T-cell (primary cell): ENCODE results near the gene CLIP2. TPM values are rescaled to one million over a fixed set of nuclear protein-coding genes. Genes with fewer than 3 reads are reported as not detected.
A peak's percentile ranks its signal among the peaks of the same experiment; 100 is the strongest.
"Not testable (repeated sequence)": the region's sequence is repeated elsewhere in the genome, so short reads cannot be mapped to it uniquely, and the experiment has no call there.

Source experiments
- ATAC-seq, 4 experiments: fragments of 200-7000 bp in 3 of 4; fragments of 150-1000 bp in 1 of 4; cut with Tn5 transposase; replicated peaks in 1 of 4; 1 replicate in 3 of 4; 2 replicates in 1 of 4; pipeline ENCODE4 v1.10.0; 2021; ENCODE audit warnings: moderate library complexity in 3 of 4, mild to moderate bottlenecking in 2 of 4, moderate number of reproducible peaks in 1 of 4
- CTCF ChIA-PET, 2 donors: fragments of 300-600 bp; sonication (Branson Sonifier 250); formaldehyde crosslinking; loops; one replicate each; lab custom pipeline; 2022; ENCODE audit warnings: antibody characterized with exemption in 2 of 2; lab: Charles Lee
- POLR2A ChIA-PET, 2 donors: fragments of 300-600 bp; sonication (Branson Sonifier 250); formaldehyde crosslinking; loops; one replicate each; lab custom pipeline; 2022; ENCODE audit warnings: antibody characterized with exemption in 2 of 2; lab: Charles Lee
- DNase-seq, 35 experiments: peaks; one replicate each; pipeline versions ENCODE4 v3.0.0 to v3.0.0-alpha.2; 2013 to 2023
- H3K27ac ChIP-seq: one replicate; pipeline ENCODE4 v1.5.1; 2013; ENCODE audit warnings: low read length
- H3K27me3 ChIP-seq, 2 experiments: replicated peaks in 1 of 2; 1 replicate in 1 of 2; 2 replicates in 1 of 2; pipeline versions ENCODE4 v1.6.1 to v1.7.0; 2013; ENCODE audit warnings: low read length in 1 of 2, mixed read lengths in 1 of 2; ENCODE audit not compliant: control insufficient read depth in 2 of 2, insufficient read depth in 2 of 2; ENCODE audit errors: extremely low read depth in 1 of 2
- H3K36me3 ChIP-seq, 2 donors: 1 replicate in 1 of 2; 2 replicates in 1 of 2; pipeline versions ENCODE4 v1.6.1 to v1.7.0; 2013; ENCODE audit warnings: low read length in 1 of 2; ENCODE audit not compliant: control insufficient read depth in 2 of 2, insufficient read depth in 1 of 2; ENCODE audit errors: extremely low read depth in 1 of 2
- H3K4me1 ChIP-seq, 2 experiments: 1 replicate in 1 of 2; 2 replicates in 1 of 2; pipeline versions ENCODE4 v1.6.1 to v1.7.0; 2013; ENCODE audit warnings: low read length in 2 of 2, mixed read lengths in 1 of 2; ENCODE audit not compliant: insufficient read depth in 2 of 2, control insufficient read depth in 1 of 2; ENCODE audit errors: extremely low read depth in 1 of 2
- H3K4me3 ChIP-seq, 2 donors: 1 replicate in 1 of 2; 2 replicates in 1 of 2; pipeline versions ENCODE4 v1.5.1 to v1.7.0; 2013; ENCODE audit warnings: mild to moderate bottlenecking in 2 of 2, low read length in 1 of 2, moderate library complexity in 1 of 2; ENCODE audit not compliant: control insufficient read depth in 1 of 2; ENCODE audit errors: extremely low read depth in 1 of 2
- H3K9me3 ChIP-seq: 2 replicates; pipeline ENCODE4 v1.7.0; 2013
- H3K27ac Mint-ChIP-seq, 2 donors: one replicate each; pipeline ENCODE4 v1.8.0; 2020 to 2021; ENCODE audit warnings: mild to moderate bottlenecking in 2 of 2, mixed read lengths in 2 of 2
- H3K27me3 Mint-ChIP-seq, 2 donors: one replicate each; pipeline ENCODE4 v1.8.0; 2021 to 2022; ENCODE audit warnings: mixed read lengths in 2 of 2
- H3K36me3 Mint-ChIP-seq: one replicate; pipeline ENCODE4 v1.8.0; 2021; ENCODE audit warnings: mixed read lengths
- H3K4me1 Mint-ChIP-seq, 3 donors: one replicate each; pipeline ENCODE4 v1.8.0; 2020 to 2022; ENCODE audit warnings: mixed read lengths in 3 of 3, mild to moderate bottlenecking in 1 of 3
- H3K4me3 Mint-ChIP-seq, 3 donors: one replicate each; pipeline ENCODE4 v1.8.0; 2020 to 2022; ENCODE audit warnings: mild to moderate bottlenecking in 3 of 3, mixed read lengths in 3 of 3, moderate library complexity in 3 of 3
- H3K9me3 Mint-ChIP-seq, 3 donors: one replicate each; pipeline ENCODE4 v1.8.0; 2020 to 2022; ENCODE audit warnings: mixed read lengths in 3 of 3
- WGBS: methylation state at CpG from one replicate; pipeline ENCODE4 v1.1.5; 2013; ENCODE audit warnings: missing lambda C conversion rate; ENCODE audit not compliant: insufficient coverage; 5-methylcytosine and 5-hydroxymethylcytosine counted together
- total RNA-seq, 35 experiments: library from RNA in 6 of 35; stranded (reverse) in 6 of 35; fragments of 120-200 nt in 1 of 35; gene quantifications; one replicate each; pipeline versions ENCODE4 v1.2.1 to v1.2.4 and lab custom pipeline; 2013 to 2026

Gene CLIP2
- total RNA-seq, 5 donors from 2014 or later (not counting 1 experiment from before 2014, with no cell fraction given): 3.1 to 8.5 (median 6.3) TPM

- no peaks in the 10 kb centered on the region for H3K4me1 Mint-ChIP-seq
- 100% methylated on average over 1 of the region's 2 CpGs for WGBS
- Histone ChIP-seq H3K9me3 (no peaks in the 10 kb centered on the region), H3K4me3 (no peak overlapping the region), H3K4me1 (no peaks in the 10 kb centered on the region), H3K27me3 (peaks cover 0 to 2% of the 10 kb centered on the region in 2 experiments), H3K36me3 (no peaks in the 10 kb centered on the region), H3K27ac (no peak overlapping the region)
- no peaks in the 10 kb centered on the region for H3K36me3 Mint-ChIP-seq
- POLR2A ChIA-PET: no interaction called here
- no peak overlapping the region for H3K27ac Mint-ChIP-seq
- no peak overlapping the region for H3K4me3 Mint-ChIP-seq
- CTCF ChIA-PET: no interaction called here
- H3K9me3 Mint-ChIP-seq: no peaks in the 10 kb centered on the region
- no peaks in the 10 kb centered on the region for H3K27me3 Mint-ChIP-seq
- ATAC-seq: no peak
- DNase-seq: no peak
These were observed 121.6 kb downstream of the CLIP2 start for GRCh38 chr7:74410772-74411171.

- H3K27ac ChIP-seq, H3K36me3 ChIP-seq, H3K27ac Mint-ChIP-seq, POLR2A ChIA-PET, H3K4me3 Mint-ChIP-seq, H3K4me1 Mint-ChIP-seq, H3K9me3 Mint-ChIP-seq, H3K9me3 ChIP-seq, H3K36me3 Mint-ChIP-seq, ATAC-seq, H3K4me3 ChIP-seq, H3K27me3 Mint-ChIP-seq, H3K27me3 ChIP-seq, H3K4me1 ChIP-seq, DNase-seq: not testable (repeated sequence)
- WGBS: 59% methylated on average over 3 of the region's 5 CpGs
- CTCF ChIA-PET: interaction anchor here in 1 of 2 donors (0.7 kb wide), 1 partner anchor 1531 kb away, joined by 8 read pairs; no protein-coding TSS in a partner anchor
These were observed 122.4 kb downstream of the CLIP2 start for GRCh38 chr7:74411571-74411970.

- CTCF ChIA-PET: interaction anchor here in 1 of 2 donors (0.7 kb wide), 1 partner anchor 1530 kb away, joined by 8 read pairs; no protein-coding TSS in a partner anchor
These were observed 122.8 kb downstream of the CLIP2 start for GRCh38 chr7:74412056-74412455.

GRCh38 chr7:74412603-74413002 is 123.4 kb downstream of the CLIP2 start:
- H3K4me3 ChIP-seq: no peak overlapping the region
- Mint-ChIP-seq H3K27me3 (no peaks in the 10 kb centered on the region), H3K9me3 (no peaks in the 10 kb centered on the region), H3K36me3 (no peaks in the 10 kb centered on the region), H3K27ac (no peak overlapping the region), H3K4me3 (no peak overlapping the region), H3K4me1 (peaks cover 0 to 2% (median 0%) of the 10 kb centered on the region in 3 donors)
- ATAC-seq (no peak), DNase-seq (no peak)
- 90% methylated on average over 2 of the region's 3 CpGs for WGBS
- ChIA-PET POLR2A (no interaction called here), CTCF (interaction anchor here in 1 of 2 donors (1.1 kb wide), 1 partner anchor 153 kb away, joined by 5 read pairs; no protein-coding TSS in a partner anchor)
- H3K36me3 ChIP-seq: no peaks in the 10 kb centered on the region
- no peaks in the 10 kb centered on the region for H3K9me3 ChIP-seq
- no peak overlapping the region for H3K27ac ChIP-seq
- peaks cover 0 to 2% of the 10 kb centered on the region in 2 experiments for H3K27me3 ChIP-seq
- H3K4me1 ChIP-seq: no peaks in the 10 kb centered on the region

More at GRCh38 chr7:74412056-74412455, 122.8 kb downstream of the CLIP2 start:
- no peak overlapping the region for H3K4me3 Mint-ChIP-seq
- H3K27me3 Mint-ChIP-seq: no peaks in the 10 kb centered on the region
- Histone ChIP-seq H3K4me3 (no peak overlapping the region), H3K36me3 (no peaks in the 10 kb centered on the region), H3K9me3 (no peaks in the 10 kb centered on the region), H3K27me3 (peaks cover 0 to 2% of the 10 kb centered on the region in 2 experiments), H3K4me1 (no peaks in the 10 kb centered on the region), H3K27ac (no peak overlapping the region)
- H3K27ac Mint-ChIP-seq: no peak overlapping the region
- no peaks in the 10 kb centered on the region for H3K9me3 Mint-ChIP-seq
- POLR2A ChIA-PET: no interaction called here
- H3K4me1 Mint-ChIP-seq: no peaks in the 10 kb centered on the region
- no peaks in the 10 kb centered on the region for H3K36me3 Mint-ChIP-seq
- no peak for DNase-seq
- WGBS: no CpG with 5 or more reads among the region's 4 CpGs
- no peak for ATAC-seq

- DNase-seq, H3K27me3 ChIP-seq, H3K9me3 Mint-ChIP-seq, H3K36me3 Mint-ChIP-seq, H3K27ac ChIP-seq, H3K4me3 ChIP-seq, H3K27me3 Mint-ChIP-seq, H3K4me3 Mint-ChIP-seq, ATAC-seq, H3K27ac Mint-ChIP-seq, POLR2A ChIA-PET, H3K4me1 ChIP-seq, H3K36me3 ChIP-seq, H3K4me1 Mint-ChIP-seq, H3K9me3 ChIP-seq: not testable (repeated sequence)
- WGBS: 91% methylated on average over 4 of the region's 7 CpGs
- CTCF ChIA-PET: interaction anchor here in 1 of 2 donors (0.6 kb wide), 1 partner anchor 310 kb away, joined by 3 read pairs; no protein-coding TSS in a partner anchor
These were observed 125.6 kb downstream of the CLIP2 start for GRCh38 chr7:74414595-74415333.

- WGBS: 38% methylated on average over 12 of the region's 16 CpGs
- H3K9me3 Mint-ChIP-seq: no peaks in the 10 kb centered on the region
- peaks cover 0 to 2% (median 0%) of the 10 kb centered on the region in 3 donors for H3K4me1 Mint-ChIP-seq
- CTCF ChIA-PET: interaction anchor here (1.0 to 2.4 kb wide), 3 partner anchors 16 to 149 kb away, joined by 3 to 9 read pairs (median 5); no protein-coding TSS in a partner anchor
- DNase-seq (peak in 32 of 35 experiments; percentile 3 to 70 (median 37)), ATAC-seq (peak; percentile 61 to 77 (median 64))
- Histone ChIP-seq H3K27ac (no peak overlapping the region), H3K4me3 (no peak overlapping the region), H3K27me3 (peaks cover 0 to 2% of the 10 kb centered on the region in 2 experiments), H3K4me1 (no peaks in the 10 kb centered on the region), H3K36me3 (no peaks in the 10 kb centered on the region), H3K9me3 (no peaks in the 10 kb centered on the region)
- no peaks in the 10 kb centered on the region for H3K27me3 Mint-ChIP-seq
- H3K36me3 Mint-ChIP-seq: no peaks in the 10 kb centered on the region
- no peak overlapping the region for H3K27ac Mint-ChIP-seq
- no peak overlapping the region for H3K4me3 Mint-ChIP-seq
- POLR2A ChIA-PET: no interaction called here
These were observed 128.3 kb downstream of the CLIP2 start for GRCh38 chr7:74417419-74417971.
